ENCODE data around the gene MEGF10.

The MEGF10 gene

DNA sequence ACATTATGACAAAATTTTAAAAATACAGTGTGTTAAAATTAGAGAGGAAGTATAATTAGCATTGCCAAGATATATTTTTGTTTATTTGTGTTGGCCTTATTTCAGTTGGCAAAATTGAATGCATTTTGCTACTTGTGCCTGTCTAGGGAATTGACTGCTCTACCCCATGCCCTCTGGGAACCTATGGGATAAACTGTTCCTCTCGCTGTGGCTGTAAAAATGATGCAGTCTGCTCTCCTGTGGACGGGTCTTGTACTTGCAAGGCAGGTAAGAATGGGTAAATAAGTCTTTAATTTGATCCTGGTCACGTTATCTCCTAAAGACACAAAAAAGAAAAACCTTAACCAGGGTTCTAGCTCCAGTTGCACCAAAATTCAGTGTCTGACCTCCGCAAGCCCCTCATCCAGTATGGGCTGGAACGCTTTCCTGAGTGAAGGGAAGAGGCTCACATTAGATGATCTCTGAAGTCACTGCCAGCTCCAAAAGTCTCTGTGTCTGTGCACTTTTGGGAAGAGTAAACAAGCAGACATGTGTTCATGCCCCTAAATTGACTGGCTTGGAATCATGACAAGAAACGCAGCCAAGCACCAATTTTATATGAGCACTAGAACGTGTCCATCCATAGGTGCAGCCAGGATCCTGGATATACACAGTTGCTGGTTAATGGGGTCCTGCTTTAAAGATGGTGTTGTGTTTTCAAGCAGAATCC is 128.5 kb downstream of the MEGF10 start:
- no peak for DNase-seq

GRCh38 chr5:127419683-127420257 is 129.2 kb downstream of the MEGF10 start:
- DNase-seq, result no peak

GRCh38 chr5:127420758-127421157 is 130.2 kb downstream of the MEGF10 start:
- DNase-seq, result no peak

- no peak for DNase-seq
Observed at GRCh38 chr5:127421471-127421870, 130.9 kb downstream of the MEGF10 start.

GRCh38 chr5:127423173-127423798 is 132.7 kb downstream of the MEGF10 start:
- no peak for DNase-seq

GRCh38 chr5:127425037-127425436 is 134.4 kb downstream of the MEGF10 start:
- DNase-seq, result peak; percentile 50

GRCh38 chr5:127425868-127426267 is 135.3 kb downstream of the MEGF10 start:
- DNase-seq, result no peak

DNA sequence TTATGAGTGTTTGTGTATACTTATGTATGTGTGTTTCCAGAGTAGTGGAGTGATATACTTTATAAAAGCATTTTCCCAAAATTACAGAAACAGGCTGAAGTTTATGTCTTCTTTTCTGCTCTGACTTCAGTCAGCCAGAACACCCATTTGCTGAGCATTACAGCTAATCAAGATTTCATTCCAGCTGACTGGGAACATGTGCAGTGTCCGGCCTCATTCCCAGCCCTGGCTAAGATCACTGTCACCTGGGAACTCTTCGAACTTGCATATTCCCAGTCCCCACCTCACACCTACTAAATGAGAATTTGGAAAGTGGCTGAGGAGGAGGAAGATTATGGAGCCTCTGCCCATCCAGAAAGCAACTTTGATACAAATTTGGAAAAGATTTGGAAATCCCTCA is 136.1 kb downstream of the MEGF10 start:
- no peak for DNase-seq

DNA sequence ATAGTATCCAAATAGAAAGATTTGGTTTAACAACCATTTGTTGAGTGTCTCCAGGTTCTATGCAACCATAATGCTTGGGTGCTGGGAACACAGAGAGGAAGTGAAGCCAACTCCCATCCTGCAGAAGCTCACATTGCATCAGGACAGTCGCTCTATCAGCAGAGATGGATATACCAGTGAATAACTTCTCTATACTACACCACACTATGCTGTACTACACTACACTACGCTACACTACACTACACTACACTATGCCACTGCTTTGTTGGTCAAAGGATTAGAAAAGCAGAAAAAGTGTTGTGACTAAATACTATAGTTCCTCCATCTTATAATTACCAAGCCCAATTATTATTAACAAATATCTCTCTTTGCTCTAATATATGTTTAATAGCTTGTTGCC is 137.7 kb downstream of the MEGF10 start:
- no peak for DNase-seq

DNA sequence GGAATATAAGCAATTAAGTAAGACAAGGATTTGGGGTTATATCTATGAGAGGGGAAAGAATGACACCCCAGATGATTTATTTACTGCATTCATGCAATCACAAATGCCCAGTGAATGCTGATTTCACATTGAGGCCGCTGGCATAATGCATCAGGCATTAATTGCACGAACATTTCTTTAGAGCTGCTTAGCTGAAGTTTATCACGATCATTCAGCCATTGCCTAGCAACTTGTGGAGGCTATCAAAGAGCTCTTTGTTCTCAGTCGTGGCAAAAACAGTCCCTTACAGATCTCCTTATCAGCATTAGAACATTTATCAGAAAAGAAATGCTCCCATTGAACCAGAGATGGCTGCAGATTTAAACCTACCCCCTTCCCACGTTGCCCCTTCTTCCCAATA is 138.2 kb downstream of the MEGF10 start:
- no peak for DNase-seq

DNA sequence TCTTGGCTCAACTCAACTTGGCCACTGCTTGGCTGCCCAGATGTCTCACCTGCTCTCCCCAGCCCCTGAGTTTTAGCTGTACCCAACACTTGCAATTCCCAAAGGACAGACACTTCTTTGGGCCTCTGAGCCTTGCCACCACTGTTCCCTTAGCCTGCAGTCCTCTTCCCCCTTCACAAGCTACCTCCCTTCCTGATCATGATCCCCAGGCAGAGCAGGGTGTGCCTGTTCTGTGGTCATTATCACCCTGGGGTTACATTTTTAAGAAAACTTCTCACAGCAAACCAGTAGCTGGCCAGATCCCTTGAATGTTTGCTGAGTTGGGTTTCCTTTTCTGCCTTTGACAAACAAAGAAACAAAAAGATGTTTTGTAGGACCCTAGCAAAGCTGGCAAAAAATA is 139.3 kb downstream of the MEGF10 start:
- no peak for DNase-seq

- DNase-seq, result no peak
Observed at GRCh38 chr5:127430627-127431026, 140.0 kb downstream of the MEGF10 start.

DNA sequence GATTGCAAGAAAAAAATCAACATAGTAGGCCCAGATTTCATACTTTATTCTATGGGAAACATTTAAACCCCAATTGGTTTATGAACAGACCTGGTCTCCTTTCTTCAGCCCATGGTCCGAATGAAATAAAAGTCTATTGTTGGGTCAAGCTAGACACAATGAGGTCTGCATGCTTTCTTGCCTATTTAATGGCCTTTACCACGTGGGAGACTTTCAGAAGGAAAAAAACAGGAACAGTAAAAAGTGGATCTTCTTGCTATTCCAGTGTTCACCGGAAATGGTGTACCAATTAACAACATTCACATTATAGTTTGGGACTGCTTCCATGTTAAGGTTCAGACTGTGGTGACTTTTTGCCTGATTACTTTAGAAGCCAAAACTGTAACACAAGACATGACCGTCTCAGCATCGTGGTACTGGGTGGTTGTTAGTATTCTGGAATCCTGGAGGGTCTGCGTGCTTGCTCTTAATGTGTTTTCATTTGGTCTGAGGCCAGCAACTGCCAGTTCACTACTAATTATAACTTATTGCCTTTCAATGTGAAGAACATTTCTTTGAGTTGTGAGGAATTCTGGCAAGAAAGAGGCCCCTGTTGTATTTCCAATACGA is 141.5 kb downstream of the MEGF10 start:
- no peak for DNase-seq

DNA sequence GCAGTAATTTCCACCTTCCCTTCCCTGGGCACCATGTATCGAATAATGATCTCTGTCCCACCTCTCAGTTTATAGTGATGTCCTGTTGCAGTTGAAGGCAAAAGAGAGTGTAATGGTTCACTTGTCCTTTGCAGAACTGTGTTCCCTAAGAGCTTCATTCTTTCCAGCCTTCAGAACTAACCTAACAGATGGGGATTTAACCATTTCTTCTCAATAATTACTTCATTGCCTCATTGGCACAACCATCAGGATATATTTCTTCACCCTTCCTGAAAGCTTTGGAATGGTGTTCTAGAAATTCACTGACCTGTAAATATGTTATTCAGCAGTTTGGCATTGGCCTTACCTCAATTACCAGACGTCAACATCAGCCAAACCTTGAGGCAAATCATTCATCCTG is 142.9 kb downstream of the MEGF10 start:
- no peak for DNase-seq

DNA sequence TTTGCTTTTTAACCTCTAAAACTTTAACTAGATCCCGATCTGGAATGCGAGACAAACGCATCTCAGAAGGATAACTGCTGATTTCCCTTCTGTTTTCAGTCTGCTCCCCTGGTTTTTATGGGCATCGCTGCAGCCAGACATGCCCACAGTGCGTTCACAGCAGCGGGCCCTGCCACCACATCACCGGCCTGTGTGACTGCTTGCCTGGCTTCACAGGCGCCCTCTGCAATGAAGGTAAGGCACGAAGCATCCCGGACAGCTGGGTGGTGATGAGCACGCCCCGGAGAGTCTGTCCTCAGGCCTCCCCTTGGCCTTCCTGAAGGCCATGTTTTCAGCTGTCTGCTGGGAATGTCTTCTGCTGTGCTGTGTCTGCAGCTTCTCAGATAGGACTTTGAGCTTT is 144.0 kb downstream of the MEGF10 start:
- no peak for DNase-seq

DNA sequence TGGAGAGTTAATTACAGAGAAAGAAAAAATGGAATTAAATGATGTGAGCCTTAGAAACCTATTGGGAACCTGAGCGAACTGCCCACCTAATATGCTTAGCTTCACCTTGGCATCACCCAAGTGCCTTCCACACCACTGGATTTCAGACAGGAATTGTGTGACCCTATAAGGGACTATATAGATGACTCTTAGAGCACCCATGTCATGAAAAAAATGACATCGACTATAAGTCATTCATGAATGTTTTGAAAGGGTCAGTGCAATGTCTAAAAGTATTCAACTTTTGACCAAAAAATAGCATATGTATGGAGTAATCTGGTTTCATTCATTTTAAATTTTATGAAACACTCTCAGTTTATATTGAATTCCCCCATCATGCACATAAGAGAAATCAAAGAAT is 145.2 kb downstream of the MEGF10 start:
- no peak for DNase-seq

DNA sequence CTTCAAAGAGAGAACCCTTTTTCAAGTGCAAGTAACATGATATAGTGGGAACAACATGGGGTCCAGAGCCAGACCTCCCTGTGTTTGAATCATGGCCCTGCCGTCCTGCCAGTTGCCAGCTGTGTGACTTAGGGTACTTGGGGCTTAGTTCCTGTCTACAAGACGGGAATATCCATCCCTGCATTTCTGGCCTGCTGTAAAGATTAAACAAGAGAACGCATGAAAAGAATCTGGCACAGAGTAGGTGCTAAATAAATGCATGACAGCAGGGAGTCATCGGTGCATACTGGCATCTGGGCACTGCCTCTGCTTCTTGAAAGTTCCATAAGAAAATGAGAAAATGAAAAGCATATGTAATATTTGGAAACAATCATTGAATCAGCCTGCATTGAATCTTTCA is 149.0 kb downstream of the MEGF10 start:
- no peak for DNase-seq

DNA sequence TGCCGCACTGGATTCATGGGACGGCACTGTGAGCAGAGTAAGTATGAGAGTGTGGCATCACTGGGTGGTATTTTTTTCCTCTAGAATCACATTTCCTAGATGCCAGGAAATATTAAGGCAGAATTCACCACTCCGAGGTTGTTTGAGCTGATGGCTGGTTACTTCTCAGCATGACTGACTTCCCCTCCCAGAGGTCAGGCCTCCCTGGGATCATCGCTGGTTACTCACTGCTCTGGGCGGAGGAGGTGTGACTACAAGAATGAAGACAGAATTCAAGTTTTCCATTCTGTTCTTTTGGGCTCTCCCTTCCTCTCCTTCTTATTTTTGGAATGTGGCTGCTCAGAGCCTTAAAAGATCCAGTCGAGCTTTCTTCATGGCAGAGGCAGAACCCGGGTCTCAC is 150.2 kb downstream of the MEGF10 start:
- peak; percentile 55 for DNase-seq

GRCh38 chr5:127441799-127442484 is 151.3 kb downstream of the MEGF10 start:
- DNase-seq, result peak; percentile 34

DNA sequence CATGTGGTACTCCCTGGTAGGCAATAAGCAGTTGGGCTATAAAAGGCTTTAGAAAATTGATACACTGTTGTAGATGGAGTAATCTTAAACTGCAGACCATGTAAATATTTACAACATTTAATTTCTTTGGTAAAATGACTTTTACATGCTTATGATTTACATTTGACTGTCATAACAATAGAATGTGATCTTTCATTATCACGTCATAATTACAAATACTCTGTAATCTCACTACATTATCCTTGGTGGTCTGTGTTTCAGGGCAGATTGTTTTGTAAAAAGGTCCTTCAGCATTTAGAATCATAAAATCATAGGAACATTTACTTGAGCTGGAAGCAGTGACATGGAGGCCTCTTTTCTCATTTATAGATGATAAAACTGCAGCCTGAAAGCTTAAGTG is 153.6 kb downstream of the MEGF10 start:
- DNase-seq, result no peak

DNA sequence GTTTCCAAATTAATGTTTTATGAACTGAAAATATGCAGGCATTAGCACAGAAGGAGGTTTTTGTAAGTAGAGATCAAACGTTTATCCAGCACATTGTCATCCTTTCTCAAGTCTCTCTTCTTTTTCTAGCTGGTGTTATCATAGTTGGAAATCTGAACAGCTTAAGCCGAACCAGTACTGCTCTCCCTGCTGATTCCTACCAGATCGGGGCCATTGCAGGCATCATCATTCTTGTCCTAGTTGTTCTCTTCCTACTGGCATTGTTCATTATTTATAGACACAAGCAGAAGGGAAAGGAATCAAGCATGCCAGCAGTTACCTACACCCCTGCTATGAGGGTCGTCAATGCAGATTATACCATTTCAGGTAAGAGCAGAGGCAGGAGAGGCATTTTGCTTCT is 154.7 kb downstream of the MEGF10 start:
- no peak for DNase-seq

GRCh38 chr5:127446626-127447025 is 156.0 kb downstream of the MEGF10 start:
- DNase-seq, result no peak

DNA sequence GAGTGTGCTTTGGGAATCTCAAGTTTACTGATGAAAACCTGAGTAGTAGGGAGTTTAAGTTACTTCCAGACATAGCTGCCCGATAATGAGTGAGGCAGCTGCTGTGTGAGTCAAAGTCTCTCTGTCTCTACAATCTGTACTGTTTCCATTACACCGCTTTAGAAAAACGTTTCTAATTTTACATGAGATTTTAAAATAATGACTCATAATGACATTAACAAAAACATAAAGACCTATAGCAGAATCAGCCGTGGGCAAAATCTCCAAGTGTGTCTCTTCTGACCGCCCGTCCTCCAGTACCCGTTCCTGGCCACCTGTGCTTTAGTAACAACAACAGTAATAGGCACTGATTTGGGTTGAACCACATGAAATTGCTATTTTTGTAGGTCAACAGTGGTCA is 157.2 kb downstream of the MEGF10 start:
- DNase-seq, result peak; percentile 64

- DNase-seq, result no peak
Observed at GRCh38 chr5:127450046-127450445, 159.4 kb downstream of the MEGF10 start.
